ENCODE data around the gene TARBP1. TPM values are rescaled to one million over a fixed set of nuclear protein-coding genes. Genes with fewer than 3 reads are reported as not detected.
"Not testable (repeated sequence)": the region's sequence is repeated elsewhere in the genome, so short reads cannot be mapped to it uniquely, and the experiment has no call there.

TARBP1 gene
- total and polyA plus RNA-seq, 7 donors, result 5.5 to 22.1 (median 10.0) TPM

- H3K9me3 ChIP-seq, result no peaks in the 10 kb centered on the region
- TF ChIP-seq POLR2A (IDR thresholded peaks at IDR 0.05) (no peak), POLR2AphosphoS5 (IDR thresholded peaks at IDR 0.05) (no peak), EP300 (IDR thresholded peaks at IDR 0.05) (no peak), CTCF (IDR thresholded peaks at IDR 0.05) (no peak)
- no peaks in the 10 kb centered on the region for H3K27me3 ChIP-seq
- H3K4me3 ChIP-seq, result no peak overlapping the region
- intact Hi-C loops (cut with DNase I), result no loop called here
- H3K27ac ChIP-seq, result no peak overlapping the region
- H3K36me3 ChIP-seq, result no peaks in the 10 kb centered on the region
- no peak for DNase-seq
- H3K4me1 ChIP-seq, result peaks cover 0 to 8% (median 5%) of the 10 kb centered on the region in 4 donors
Measured at GRCh38 chr1:234505769-234506102, 26.8 kb upstream of the TARBP1 start.

DNA sequence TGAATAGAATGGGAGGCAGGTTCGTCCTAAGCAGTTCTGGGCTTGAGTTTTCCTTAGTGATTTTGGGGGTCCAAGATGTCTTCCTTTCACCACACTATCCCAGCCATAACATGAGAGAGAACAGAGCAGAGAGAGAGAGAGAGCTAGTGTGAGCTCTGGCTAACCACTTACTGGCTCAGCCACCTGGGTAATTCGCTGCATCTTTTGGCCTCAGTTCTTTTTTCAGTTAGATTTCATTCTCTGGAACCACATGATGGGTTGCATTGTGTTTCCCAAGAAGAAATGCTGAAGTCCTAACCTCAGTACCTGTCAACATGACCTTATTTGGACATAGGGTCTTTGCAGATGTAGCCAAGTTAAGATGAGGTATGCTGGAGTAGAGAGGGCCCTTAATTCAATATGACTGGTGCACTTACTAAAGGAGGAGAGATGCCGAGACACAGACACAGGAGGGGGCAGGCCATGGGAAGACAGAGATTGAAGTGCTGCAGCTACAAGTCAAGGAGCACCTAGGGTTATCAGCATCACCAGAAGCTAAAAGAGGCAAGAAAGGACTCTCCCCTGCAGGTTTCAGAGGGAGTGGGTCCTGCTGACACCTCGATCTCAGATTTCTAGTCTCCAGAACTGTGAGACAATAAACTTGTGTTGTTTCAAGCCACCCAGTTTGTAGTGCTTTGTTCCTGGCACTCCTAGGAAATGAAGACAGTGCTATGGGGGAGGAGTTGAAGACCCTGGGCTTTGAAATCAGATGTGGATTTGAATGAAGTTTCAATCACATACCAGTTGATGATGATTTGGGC lies 26.2 kb upstream of the TARBP1 start:
- no peaks in the 10 kb centered on the region for H3K27me3 ChIP-seq
- H3K4me3 ChIP-seq, result no peak overlapping the region
- intact Hi-C loops (cut with DNase I), result loop anchor here (5.0 kb wide), 1 partner anchor 82 kb away; no protein-coding TSS in a partner anchor
- DNase-seq, result peak; percentile 9
- no peaks in the 10 kb centered on the region for H3K9me3 ChIP-seq
- no peaks in the 10 kb centered on the region for H3K36me3 ChIP-seq
- no peak overlapping the region for H3K27ac ChIP-seq
- TF ChIP-seq POLR2A (IDR thresholded peaks at IDR 0.05) (no peak), EP300 (IDR thresholded peaks at IDR 0.05) (no peak), CTCF (IDR thresholded peaks at IDR 0.05) (no peak), POLR2AphosphoS5 (IDR thresholded peaks at IDR 0.05) (no peak)
- peaks cover 0 to 14% (median 10%) of the 10 kb centered on the region in 4 donors for H3K4me1 ChIP-seq
- WGBS, 2 donors, result 90 to 92% methylated on average over 4 of the region's 4 CpGs

GRCh38 chr1:234504251-234504650 lies 25.3 kb upstream of the TARBP1 start:
- H3K9me3 ChIP-seq, H3K36me3 ChIP-seq, H3K27me3 ChIP-seq, DNase-seq, H3K4me3 ChIP-seq: not testable (repeated sequence)
- intact Hi-C loops (cut with DNase I), result loop anchor here (5.0 kb wide), 1 partner anchor 83 kb away; no protein-coding TSS in a partner anchor
- WGBS, 2 donors, result 84% methylated on average over 5 of the region's 5 CpGs
- H3K27ac ChIP-seq, result peak overlapping the region in 3 of 4 donors; percentile 57 to 72 (median 61)
- H3K4me1 ChIP-seq, result peaks cover 0 to 23% (median 20%) of the 10 kb centered on the region in 4 donors

- Histone ChIP-seq H3K4me3 (no peak overlapping the region), H3K4me1 (peaks cover 0 to 29% (median 26%) of the 10 kb centered on the region in 4 donors), H3K9me3 (no peaks in the 10 kb centered on the region), H3K27ac (peak overlapping the region; percentile 35 to 72 (median 59)), H3K36me3 (no peaks in the 10 kb centered on the region), H3K27me3 (no peaks in the 10 kb centered on the region)
- intact Hi-C loops (cut with DNase I), result loop anchor here (5.0 kb wide), 1 partner anchor 84 kb away; no protein-coding TSS in a partner anchor
- peak in 1 of 4 donors; percentile 25 for TF ChIP-seq POLR2AphosphoS5 (IDR thresholded peaks at IDR 0.05)
- no peak for TF ChIP-seq POLR2A (IDR thresholded peaks at IDR 0.05)
- TF ChIP-seq EP300 (IDR thresholded peaks at IDR 0.05), result no peak
- no peak for TF ChIP-seq CTCF (IDR thresholded peaks at IDR 0.05)
- no peak for DNase-seq
- WGBS, 2 donors, result 80 to 88% methylated on average over 4 of the region's 4 CpGs
Measured at GRCh38 chr1:234503193-234504050, 24.4 kb upstream of the TARBP1 start.

DNA sequence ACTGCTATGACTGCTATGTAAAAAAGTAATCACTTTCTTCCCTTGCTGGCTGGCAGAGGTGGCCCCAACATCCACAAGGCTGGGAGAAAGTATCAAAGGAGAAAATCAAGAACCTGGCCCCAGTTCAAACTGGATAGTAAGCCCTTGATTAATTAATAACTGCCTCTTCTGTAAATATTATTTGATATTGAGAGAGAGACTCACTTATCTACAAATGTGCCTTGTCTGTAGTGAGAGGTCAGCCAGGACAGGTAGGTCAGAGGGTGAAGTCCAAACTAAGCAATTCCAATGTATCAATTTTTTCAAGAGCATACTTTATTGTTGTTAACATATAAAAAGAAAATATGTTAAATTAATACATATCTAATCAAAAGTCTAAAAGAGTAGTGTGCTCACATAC lies 23.8 kb upstream of the TARBP1 start:
- no peaks in the 10 kb centered on the region for H3K27me3 ChIP-seq
- H3K4me3 ChIP-seq, result no peak overlapping the region
- no peak for DNase-seq
- no peaks in the 10 kb centered on the region for H3K9me3 ChIP-seq
- TF ChIP-seq EP300 (IDR thresholded peaks at IDR 0.05), result no peak
- TF ChIP-seq POLR2AphosphoS5 (IDR thresholded peaks at IDR 0.05), result no peak
- no peak for TF ChIP-seq CTCF (IDR thresholded peaks at IDR 0.05)
- no peak for TF ChIP-seq POLR2A (IDR thresholded peaks at IDR 0.05)
- H3K36me3 ChIP-seq, result no peaks in the 10 kb centered on the region
- peaks cover 0 to 29% (median 26%) of the 10 kb centered on the region in 4 donors for H3K4me1 ChIP-seq
- intact Hi-C loops (cut with DNase I), result loop anchor here (5.0 kb wide), 1 partner anchor 85 kb away; no protein-coding TSS in a partner anchor
- H3K27ac ChIP-seq, result peak overlapping the region; percentile 35 to 72 (median 59)
